Kidney glomerular epithelial cell (primary cell): ENCODE measurements around the gene HACD3.
A peak's percentile ranks its signal among the peaks of the same experiment; 100 is the strongest.
"Not testable (repeated sequence)": the region's sequence is repeated elsewhere in the genome, so short reads cannot be mapped to it uniquely, and the experiment has no call there.

Source experiments
- DNase-seq: peaks from one replicate; lab custom pipeline; 2025; lab: John Stamatoyannopoulos, UW

The HACD3 gene

GRCh38 chr15:65549288-65549687 lies 19.0 kb downstream of the HACD3 start:
- not testable (repeated sequence) for DNase-seq

GRCh38 chr15:65550681-65551098 lies 20.4 kb downstream of the HACD3 start:
- peak; percentile 15 for DNase-seq

GRCh38 chr15:65551183-65551582 lies 20.9 kb downstream of the HACD3 start:
- DNase-seq, result no peak

- DNase-seq, result not testable (repeated sequence)
Measured at GRCh38 chr15:65552851-65553250, 22.6 kb downstream of the HACD3 start.

- no peak for DNase-seq
Measured at GRCh38 chr15:65553691-65554090, 23.4 kb downstream of the HACD3 start.

GRCh38 chr15:65556622-65557021 lies 26.4 kb downstream of the HACD3 start:
- no peak for DNase-seq

GRCh38 chr15:65558336-65558735 lies 28.1 kb downstream of the HACD3 start:
- DNase-seq, result peak; percentile 29

GRCh38 chr15:65558997-65559760 lies 28.9 kb downstream of the HACD3 start:
- no peak for DNase-seq

GRCh38 chr15:65559941-65560340 lies 29.7 kb downstream of the HACD3 start:
- DNase-seq, result no peak

GRCh38 chr15:65561934-65562333 lies 31.7 kb downstream of the HACD3 start:
- DNase-seq, result no peak

- DNase-seq, result no peak
Measured at GRCh38 chr15:65569728-65570127, 39.5 kb downstream of the HACD3 start.

- DNase-seq, result no peak
Measured at GRCh38 chr15:65571971-65572370, 41.7 kb downstream of the HACD3 start.

- peak; percentile 73 for DNase-seq
Measured at GRCh38 chr15:65576664-65577063, 46.4 kb downstream of the HACD3 start.

- DNase-seq, result no peak
Measured at GRCh38 chr15:65577129-65577996, 47.1 kb downstream of the HACD3 start.

GRCh38 chr15:65578904-65579728 lies 48.9 kb downstream of the HACD3 start:
- no peak for DNase-seq

- no peak for DNase-seq
Measured at GRCh38 chr15:65579762-65580161, 49.5 kb downstream of the HACD3 start.

- DNase-seq, result peak; percentile 19
Measured at GRCh38 chr15:65580287-65580686, 50.0 kb downstream of the HACD3 start.

GRCh38 chr15:65583701-65584100 lies 53.4 kb downstream of the HACD3 start:
- peak; percentile 11 for DNase-seq

GRCh38 chr15:65584241-65584640 lies 54.0 kb downstream of the HACD3 start:
- DNase-seq, result no peak

- DNase-seq, result no peak
Measured at GRCh38 chr15:65587094-65587493, 56.8 kb downstream of the HACD3 start.

- DNase-seq, result no peak
Measured at GRCh38 chr15:65595960-65596359, 65.7 kb downstream of the HACD3 start.

GRCh38 chr15:65598468-65598867 lies 68.2 kb downstream of the HACD3 start:
- DNase-seq, result no peak
